Embryonic facial prominence (tissue), 1 donor: ENCODE measurements around the gene ARID3B.
"Not testable (repeated sequence)": the region's sequence is repeated elsewhere in the genome, so short reads cannot be mapped to it uniquely, and the experiment has no call there.

ENCODE experiments used
- DNase-seq: peaks from one replicate; pipeline ENCODE4 v3.0.0-alpha.2; 2016; ENCODE audit errors: extremely low spot score

The ARID3B gene

DNA sequence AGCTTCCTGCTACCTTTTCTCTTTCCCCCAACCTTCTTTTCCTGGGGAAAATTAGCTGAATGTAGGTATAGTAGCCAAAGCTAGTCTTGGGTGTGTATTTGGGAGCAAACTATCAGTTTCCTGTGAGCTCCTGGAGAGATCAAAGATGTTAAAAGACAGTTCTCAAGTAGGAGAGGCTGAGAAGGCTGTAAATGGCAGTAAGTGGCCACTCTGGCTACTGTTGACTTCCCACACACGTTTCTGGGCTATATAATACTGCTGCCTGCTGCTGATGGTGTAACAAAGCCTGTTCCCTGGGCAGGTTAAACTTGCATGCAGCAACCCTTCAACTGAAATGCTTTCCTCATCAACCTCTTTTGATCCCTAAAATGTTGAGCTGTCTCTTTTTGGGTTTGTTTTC lies 27.6 kb downstream of the ARID3B start:
- no peak for DNase-seq

GRCh38 chr15:74569731-74570070 lies 28.7 kb downstream of the ARID3B start:
- DNase-seq, result no peak

- no peak for DNase-seq
These were observed 30.2 kb downstream of the ARID3B start for GRCh38 chr15:74571191-74571590.

DNA sequence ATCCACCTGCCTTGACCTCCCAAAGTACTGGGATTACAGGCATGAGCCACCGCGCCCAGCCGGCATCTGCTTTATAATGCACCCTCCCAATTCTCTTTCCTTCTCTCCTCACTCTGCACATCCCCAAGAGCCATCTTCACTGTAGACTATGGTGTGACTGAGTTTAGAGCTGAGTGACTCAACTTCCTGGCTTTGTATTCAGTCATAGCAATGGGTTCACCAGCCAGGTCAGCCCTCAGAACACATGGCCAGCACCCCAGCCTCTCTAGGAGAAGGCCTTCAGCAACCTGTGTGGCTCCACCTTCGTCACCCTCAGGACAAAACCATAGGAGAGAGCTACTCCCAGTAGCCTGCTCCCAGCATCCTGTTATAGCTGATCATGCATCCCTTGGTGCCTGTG lies 33.0 kb downstream of the ARID3B start:
- no peak for DNase-seq

- no peak for DNase-seq
These were observed 37.5 kb downstream of the ARID3B start for GRCh38 chr15:74578496-74578994.

GRCh38 chr15:74579001-74579400 lies 38.0 kb downstream of the ARID3B start:
- no peak for DNase-seq

DNA sequence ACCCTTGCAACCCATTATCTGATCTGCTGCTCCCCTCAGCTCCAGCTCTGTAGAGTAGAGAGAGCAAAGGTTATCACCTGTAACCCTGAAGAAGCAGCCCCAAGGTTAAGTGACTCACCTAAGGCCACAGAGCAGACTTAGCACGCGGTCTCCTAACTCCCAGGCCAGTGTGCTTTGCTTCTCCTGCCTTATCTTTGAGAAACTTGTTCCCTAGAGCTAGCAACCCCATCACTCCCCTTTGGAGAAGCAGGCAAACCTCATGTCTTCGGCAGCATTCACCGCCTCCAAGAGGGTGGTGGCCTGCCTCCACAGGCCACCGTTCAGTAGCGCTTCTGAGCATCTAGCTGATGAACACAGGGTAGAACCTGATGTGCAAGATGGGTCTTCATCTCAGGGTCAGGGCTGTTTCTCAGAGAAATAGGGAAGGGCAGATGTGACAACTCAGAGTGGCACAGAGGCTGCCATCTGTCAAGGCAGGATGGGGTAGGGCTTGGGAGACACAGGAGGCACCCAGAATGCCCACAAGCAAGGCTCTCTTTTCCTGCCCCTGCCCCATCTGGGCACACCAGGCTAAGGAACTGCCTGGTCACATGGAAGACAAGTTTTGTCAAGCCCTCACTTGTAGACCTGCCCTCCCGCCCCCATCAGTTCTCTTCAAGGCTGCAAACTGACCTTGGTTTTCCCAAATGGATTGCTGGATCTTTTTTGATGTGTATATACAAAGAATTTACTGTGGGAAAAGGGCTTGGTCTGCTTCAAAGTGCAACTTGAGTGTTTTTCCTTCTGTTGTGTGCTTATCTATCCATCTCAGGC lies 39.7 kb downstream of the ARID3B start:
- no peak for DNase-seq

DNA sequence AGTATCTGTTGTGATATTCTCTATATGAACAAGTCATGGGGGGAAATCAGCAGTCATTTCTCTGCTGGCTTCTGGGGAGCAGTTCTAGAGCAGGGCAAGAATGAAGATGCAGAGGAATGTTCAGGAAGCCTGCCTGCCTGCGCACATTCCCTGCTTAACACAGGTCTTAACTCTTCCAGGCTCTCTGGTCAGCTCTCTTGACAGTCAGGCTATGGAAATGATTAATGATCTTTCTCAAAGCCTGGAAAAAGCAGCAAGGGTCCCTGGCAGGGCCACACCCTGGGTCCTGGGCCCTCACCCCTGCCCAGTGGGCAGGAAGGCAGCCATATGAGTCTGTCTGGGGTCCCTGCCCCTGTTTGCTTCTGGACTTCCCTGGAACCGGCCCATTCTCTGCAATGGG lies 43.2 kb downstream of the ARID3B start:
- no peak for DNase-seq

- DNase-seq, result no peak
These were observed 43.8 kb downstream of the ARID3B start for GRCh38 chr15:74584779-74585178.

DNA sequence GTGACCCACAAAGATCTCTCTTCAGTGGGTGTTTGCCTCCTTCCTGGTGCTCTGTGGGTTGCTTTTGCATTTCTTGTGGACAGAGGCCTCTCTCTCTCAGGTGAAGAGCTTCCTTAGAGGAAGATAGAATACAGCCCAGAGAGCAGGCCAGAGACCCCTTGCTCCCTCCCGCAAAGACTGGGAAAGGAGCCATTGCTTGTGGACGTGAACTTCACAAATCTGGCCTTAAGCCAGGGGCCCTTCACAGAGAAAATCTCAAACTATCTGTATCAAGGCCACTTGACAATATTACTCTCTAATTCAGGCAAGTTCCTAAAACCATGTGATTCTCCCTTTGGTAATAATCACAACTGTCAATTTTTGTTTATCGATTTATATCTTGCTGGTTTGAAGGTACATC lies 44.2 kb downstream of the ARID3B start:
- no peak for DNase-seq

DNA sequence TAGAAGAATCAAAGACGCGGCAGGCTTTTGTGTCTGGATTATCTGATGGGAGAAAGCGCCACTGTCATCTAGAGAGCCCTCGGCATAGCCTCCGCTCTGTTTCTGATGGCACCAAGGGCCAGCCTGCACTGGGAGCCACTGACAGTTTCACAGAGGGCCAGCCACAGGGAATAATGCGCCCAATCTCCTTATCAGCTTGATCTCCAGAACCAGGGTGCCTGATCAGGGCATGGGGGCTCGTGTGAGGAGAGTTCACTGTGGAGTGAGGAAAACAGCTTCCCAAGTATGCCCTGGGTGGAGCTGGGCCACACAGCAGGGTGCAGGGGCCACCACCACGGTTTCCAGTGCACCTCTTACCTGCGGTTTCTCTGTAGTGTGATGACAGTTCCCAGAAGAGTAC lies 44.8 kb downstream of the ARID3B start:
- no peak for DNase-seq

GRCh38 chr15:74589826-74590225 lies 48.8 kb downstream of the ARID3B start:
- DNase-seq, result no peak

DNA sequence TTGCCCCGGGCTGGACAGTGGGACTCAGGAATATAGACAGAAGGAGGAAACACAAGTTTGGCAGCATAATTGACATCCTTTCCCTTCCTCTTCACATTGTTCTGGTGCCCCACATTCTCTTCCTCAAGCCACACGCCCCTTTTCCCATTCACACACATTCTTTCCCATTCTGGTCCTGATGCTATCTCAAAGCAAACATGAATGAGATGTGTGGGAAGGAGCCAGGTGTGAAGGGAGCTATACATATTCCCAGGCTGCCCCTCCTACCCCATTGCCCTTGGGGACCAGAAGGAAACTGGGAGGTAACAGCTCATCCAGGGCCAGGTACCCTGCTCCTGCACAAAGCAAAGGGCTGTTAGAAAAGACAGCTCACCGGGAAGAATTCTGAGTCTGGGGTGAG lies 51.2 kb downstream of the ARID3B start:
- no peak for DNase-seq

GRCh38 chr15:74593122-74593521 lies 52.1 kb downstream of the ARID3B start:
- DNase-seq, result no peak

DNA sequence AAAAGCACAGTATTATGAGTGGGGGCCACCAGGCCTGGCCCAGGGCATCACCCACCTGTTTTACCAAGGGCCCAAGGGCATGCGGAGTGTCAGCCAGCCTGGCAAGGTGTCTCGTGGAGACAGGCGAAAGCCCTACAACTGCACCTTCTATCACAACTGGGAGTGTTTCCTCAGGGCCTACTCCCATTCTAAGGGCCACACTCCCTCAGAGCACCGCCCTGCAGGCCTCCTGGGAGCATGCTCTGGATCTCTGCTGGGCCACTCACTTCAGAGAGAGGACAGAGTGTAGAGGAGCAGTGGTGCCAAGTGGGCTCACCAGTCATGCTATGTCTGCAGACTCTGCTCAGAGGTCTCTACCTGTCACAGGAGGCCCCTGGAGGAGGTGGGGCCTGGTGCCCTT lies 53.4 kb downstream of the ARID3B start:
- no peak for DNase-seq

- no peak for DNase-seq
These were observed 54.3 kb downstream of the ARID3B start for GRCh38 chr15:74595271-74595670.

DNA sequence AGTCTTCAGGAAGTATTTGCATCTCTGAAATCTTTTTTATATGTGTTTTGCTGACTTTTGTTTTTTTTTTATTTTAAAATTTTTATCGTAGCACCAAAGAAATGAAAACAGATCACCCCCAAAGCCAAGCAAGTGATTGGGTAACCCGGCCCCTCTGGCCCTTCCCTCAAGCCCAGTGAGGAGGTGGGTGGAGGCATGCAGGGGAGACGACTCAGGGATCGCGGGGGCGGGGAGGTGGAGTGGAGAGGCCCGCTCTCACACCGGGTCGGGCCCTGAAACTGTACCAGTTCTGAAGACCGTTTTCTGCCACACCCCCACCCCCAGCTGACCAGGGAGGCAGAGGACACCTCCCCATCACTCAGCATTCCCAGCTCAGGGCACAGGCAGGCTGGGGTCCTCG lies 55.7 kb downstream of the ARID3B start:
- DNase-seq, result not testable (repeated sequence)

DNA sequence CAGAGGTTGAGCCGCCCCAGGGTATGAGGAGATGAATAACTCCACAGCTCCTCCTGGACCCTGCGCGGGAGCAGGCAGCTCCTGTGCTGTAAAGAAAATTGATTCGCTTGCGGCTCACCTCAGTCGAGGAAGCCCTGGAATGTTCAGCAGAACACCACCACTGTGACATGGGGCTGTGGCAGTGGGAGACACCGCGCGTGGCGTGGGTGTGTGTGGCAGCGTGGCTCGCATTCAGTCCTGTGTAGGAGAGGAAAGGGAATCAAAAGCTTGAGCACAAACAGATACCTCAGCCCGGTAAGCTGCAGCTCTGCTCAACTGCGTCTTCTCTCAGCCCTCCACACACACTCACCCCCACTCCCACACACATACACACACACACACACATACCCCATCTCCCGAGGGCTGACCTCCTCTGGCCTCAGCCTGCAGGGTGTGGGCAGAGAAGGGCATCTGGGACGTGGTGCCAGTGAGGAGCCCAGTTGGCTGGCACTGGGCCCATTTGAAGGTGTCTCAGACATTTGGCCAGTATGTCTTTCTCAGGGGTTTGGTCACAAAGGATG lies 56.2 kb downstream of the ARID3B start:
- DNase-seq, result not testable (repeated sequence)

GRCh38 chr15:74598126-74598842 lies 57.3 kb downstream of the ARID3B start:
- peak; percentile 53 for DNase-seq

- no peak for DNase-seq
These were observed 58.1 kb downstream of the ARID3B start for GRCh38 chr15:74599156-74599555.

DNA sequence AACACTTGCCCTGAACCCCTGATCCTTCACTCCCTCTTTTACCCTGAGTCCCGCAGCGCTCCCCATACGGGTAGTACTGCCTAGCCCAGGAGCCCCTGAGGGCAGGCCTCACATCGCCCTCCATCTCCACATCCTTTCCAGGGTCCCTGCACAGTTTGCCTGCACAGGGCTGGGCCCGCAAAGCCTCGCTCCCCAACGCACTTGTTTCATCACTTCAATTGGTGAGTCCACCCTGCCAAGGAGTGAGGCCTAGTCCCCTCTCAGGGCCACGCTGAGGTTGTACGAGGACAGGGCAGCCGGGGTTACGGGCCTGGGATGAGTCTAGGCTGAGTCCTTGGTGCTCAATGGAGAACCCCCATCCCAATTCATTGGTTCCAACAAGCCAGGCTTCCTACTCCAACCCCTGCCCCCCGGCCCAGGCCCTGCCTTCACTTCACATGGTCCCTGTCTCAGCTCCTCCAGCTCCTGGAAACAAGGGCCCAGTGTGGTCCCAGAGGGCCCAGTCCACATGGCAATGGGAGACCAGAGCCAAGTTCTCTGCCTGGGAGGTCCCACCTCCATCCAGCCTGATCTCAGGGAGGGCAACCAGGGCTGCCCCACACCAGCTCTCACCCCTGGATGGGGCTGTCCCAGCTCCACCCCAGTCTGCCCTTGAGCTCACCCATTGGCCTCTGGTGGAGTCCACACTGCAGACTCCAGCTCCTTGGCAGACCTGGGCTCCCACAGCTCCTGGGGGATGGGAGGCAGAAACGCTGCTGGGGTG lies 62.2 kb downstream of the ARID3B start:
- no peak for DNase-seq
